Keratinocyte (primary cell): ENCODE measurements around the gene PPP4C.

Source experiments
- CTCF ChIP-seq, 3 experiments: IDR thresholded peaks in 1 of 3; conservative IDR thresholded peaks in 1 of 3; optimal IDR thresholded peaks in 1 of 3; 2 replicates in 2 of 3; 3 replicates in 1 of 3; pipeline versions ENCODE3 to v1.5.1; 2011; ENCODE audit warnings: low read length in 3 of 3, mild to moderate bottlenecking in 3 of 3, moderate library complexity in 2 of 3, control low read depth in 1 of 3, inconsistent platforms in 1 of 3; ENCODE audit not compliant: insufficient read depth in 2 of 3; ENCODE audit errors: extremely low read depth in 1 of 3
- EZH2 ChIP-seq: IDR thresholded peaks from one replicate; pipeline ENCODE4 v1.6.1; 2012; ENCODE audit warnings: inconsistent platforms, mild to moderate bottlenecking, low read length, moderate library complexity

DNA sequence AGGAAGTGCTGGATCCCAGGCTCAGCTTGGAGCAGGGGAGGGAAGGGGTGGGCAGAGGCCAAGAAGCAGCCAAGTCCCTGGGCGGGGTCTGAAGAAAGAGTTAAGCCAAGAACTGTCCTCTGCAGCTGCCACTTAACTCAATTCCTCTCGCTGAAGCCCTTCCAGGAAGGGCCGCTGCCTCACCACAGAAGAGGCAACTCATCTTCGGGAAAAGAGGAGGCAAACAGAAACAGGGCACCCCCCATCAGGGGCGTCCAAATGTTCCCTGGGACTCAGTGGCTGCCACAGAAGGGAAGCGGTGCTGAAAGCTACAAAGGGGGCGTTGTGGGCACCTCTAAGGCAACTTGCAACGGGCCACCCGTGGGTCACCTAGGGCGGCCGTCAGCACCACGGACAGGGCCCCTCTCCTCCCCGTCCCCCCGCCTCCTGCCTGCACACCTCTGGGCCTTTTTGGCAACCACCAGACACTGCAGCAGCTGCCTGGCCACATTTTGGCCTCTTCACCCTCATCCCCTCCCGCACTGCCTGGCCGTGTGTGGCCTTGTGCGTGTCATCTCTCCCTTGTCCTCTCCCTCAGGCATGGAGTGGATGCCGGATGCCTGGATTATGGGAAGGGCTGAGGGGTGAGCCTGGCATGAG lies 47.2 kb upstream of the PPP4C start:
- TF ChIP-seq CTCF (optimal IDR thresholded peaks at IDR 0.05 in 1 of 3, IDR thresholded peaks at IDR 0.05 in 1 of 3, conservative IDR thresholded peaks at IDR 0.05 in 1 of 3; ENCODE audit: extremely low read depth in 1 of 3, insufficient read depth in 2 of 3, low read length in 3 of 3) (no peak), EZH2 (no peak)
